GM19397 (cell line): Measurements from ENCODE around the gene CLDN14.

Experiments used
- ATAC-seq: cut with Tn5 transposase; IDR thresholded peaks from one replicate; pipeline ENCODE4 v1.9.1; 2021; ENCODE audit warnings: mild to moderate bottlenecking, moderate library complexity; ENCODE audit not compliant: unreplicated experiment

The CLDN14 gene

GRCh38 chr21:36473203-36473602, 6.7 kb downstream of the CLDN14 start:
- ATAC-seq: no peak

GRCh38 chr21:36472377-36472776, 7.5 kb downstream of the CLDN14 start:
- ATAC-seq: no peak

- ATAC-seq: no peak
Measured at GRCh38 chr21:36471254-36471723, 8.6 kb downstream of the CLDN14 start.

GRCh38 chr21:36470294-36470693, 9.6 kb downstream of the CLDN14 start:
- ATAC-seq: no peak

GRCh38 chr21:36466061-36466511, 13.8 kb downstream of the CLDN14 start:
- ATAC-seq: no peak

- no peak for ATAC-seq
Measured at GRCh38 chr21:36465478-36465877, 14.4 kb downstream of the CLDN14 start.

- no peak for ATAC-seq
Measured at GRCh38 chr21:36464590-36464989, 15.3 kb downstream of the CLDN14 start.

GRCh38 chr21:36463991-36464390, 15.9 kb downstream of the CLDN14 start:
- no peak for ATAC-seq

GRCh38 chr21:36463204-36463603, 16.7 kb downstream of the CLDN14 start:
- ATAC-seq: no peak

- no peak for ATAC-seq
Measured at GRCh38 chr21:36461918-36462486, 17.9 kb downstream of the CLDN14 start.

- no peak for ATAC-seq
Measured at GRCh38 chr21:36461277-36461917, 18.5 kb downstream of the CLDN14 start.

- no peak for ATAC-seq
Measured at GRCh38 chr21:36460866-36461265, 19.1 kb downstream of the CLDN14 start.

- ATAC-seq: no peak
Measured at GRCh38 chr21:36459098-36459497, 20.8 kb downstream of the CLDN14 start.

GRCh38 chr21:36456729-36457414, 23.1 kb downstream of the CLDN14 start:
- no peak for ATAC-seq

- no peak for ATAC-seq
Measured at GRCh38 chr21:36454706-36455105, 25.2 kb downstream of the CLDN14 start.

- no peak for ATAC-seq
Measured at GRCh38 chr21:36454093-36454531, 25.8 kb downstream of the CLDN14 start.

GRCh38 chr21:36452281-36452825, 27.6 kb downstream of the CLDN14 start:
- ATAC-seq: no peak

GRCh38 chr21:36451506-36451905, 28.4 kb downstream of the CLDN14 start:
- ATAC-seq: no peak

GRCh38 chr21:36450511-36450910, 29.4 kb downstream of the CLDN14 start:
- no peak for ATAC-seq

- no peak for ATAC-seq
Measured at GRCh38 chr21:36446301-36446700, 33.6 kb downstream of the CLDN14 start.

- no peak for ATAC-seq
Measured at GRCh38 chr21:36441715-36442114, 38.2 kb downstream of the CLDN14 start.

GRCh38 chr21:36437745-36438128, 42.2 kb downstream of the CLDN14 start:
- no peak for ATAC-seq
